Activated T-cell treated with anti-CD3 and anti-CD28 coated beads for 1 hour (primary cell): ENCODE results near the gene PRSS27.
"Not testable (repeated sequence)": the region's sequence is repeated elsewhere in the genome, so short reads cannot be mapped to it uniquely, and the experiment has no call there.

ENCODE experiments used
- DNase-seq: peaks from one replicate; pipeline ENCODE4 v3.0.0-alpha.2; 2020; ENCODE audit warnings: low read depth

Gene PRSS27

GRCh38 chr16:2724816-2725348 lies 4.9 kb upstream of the PRSS27 start:
- no peak for DNase-seq

- no peak for DNase-seq
Measured at GRCh38 chr16:2724088-2724676, 4.2 kb upstream of the PRSS27 start.

GRCh38 chr16:2721634-2722173 lies 1.7 kb upstream of the PRSS27 start:
- DNase-seq, result not testable (repeated sequence)

- DNase-seq, result peak; percentile 71
Measured at GRCh38 chr16:2720719-2721633, 952 bp upstream of the PRSS27 start.

GRCh38 chr16:2719328-2720063 lies 528 bp downstream of the PRSS27 start:
- DNase-seq, result no peak

GRCh38 chr16:2717383-2718263 lies 2.4 kb downstream of the PRSS27 start:
- no peak for DNase-seq

GRCh38 chr16:2716948-2717347 lies 3.1 kb downstream of the PRSS27 start:
- no peak for DNase-seq

GRCh38 chr16:2715966-2716885 lies 3.8 kb downstream of the PRSS27 start:
- DNase-seq, result no peak

GRCh38 chr16:2715519-2715918 lies 4.5 kb downstream of the PRSS27 start:
- peak; percentile 79 for DNase-seq

GRCh38 chr16:2715064-2715463 lies 5.0 kb downstream of the PRSS27 start:
- DNase-seq, result no peak

- no peak for DNase-seq
Measured at GRCh38 chr16:2713985-2714774, 5.8 kb downstream of the PRSS27 start.

GRCh38 chr16:2713523-2713922 lies 6.5 kb downstream of the PRSS27 start:
- DNase-seq, result no peak

GRCh38 chr16:2712546-2712945 lies 7.5 kb downstream of the PRSS27 start:
- no peak for DNase-seq

- no peak for DNase-seq
Measured at GRCh38 chr16:2712063-2712441, 8.0 kb downstream of the PRSS27 start.

- DNase-seq, result no peak
Measured at GRCh38 chr16:2711370-2712062, 8.5 kb downstream of the PRSS27 start.

- no peak for DNase-seq
Measured at GRCh38 chr16:2710711-2711231, 9.3 kb downstream of the PRSS27 start.

- DNase-seq, result no peak
Measured at GRCh38 chr16:2710021-2710710, 9.9 kb downstream of the PRSS27 start.

GRCh38 chr16:2709588-2709984 lies 10.4 kb downstream of the PRSS27 start:
- no peak for DNase-seq
